ENCODE data around the gene MRRF.

MRRF gene

DNA sequence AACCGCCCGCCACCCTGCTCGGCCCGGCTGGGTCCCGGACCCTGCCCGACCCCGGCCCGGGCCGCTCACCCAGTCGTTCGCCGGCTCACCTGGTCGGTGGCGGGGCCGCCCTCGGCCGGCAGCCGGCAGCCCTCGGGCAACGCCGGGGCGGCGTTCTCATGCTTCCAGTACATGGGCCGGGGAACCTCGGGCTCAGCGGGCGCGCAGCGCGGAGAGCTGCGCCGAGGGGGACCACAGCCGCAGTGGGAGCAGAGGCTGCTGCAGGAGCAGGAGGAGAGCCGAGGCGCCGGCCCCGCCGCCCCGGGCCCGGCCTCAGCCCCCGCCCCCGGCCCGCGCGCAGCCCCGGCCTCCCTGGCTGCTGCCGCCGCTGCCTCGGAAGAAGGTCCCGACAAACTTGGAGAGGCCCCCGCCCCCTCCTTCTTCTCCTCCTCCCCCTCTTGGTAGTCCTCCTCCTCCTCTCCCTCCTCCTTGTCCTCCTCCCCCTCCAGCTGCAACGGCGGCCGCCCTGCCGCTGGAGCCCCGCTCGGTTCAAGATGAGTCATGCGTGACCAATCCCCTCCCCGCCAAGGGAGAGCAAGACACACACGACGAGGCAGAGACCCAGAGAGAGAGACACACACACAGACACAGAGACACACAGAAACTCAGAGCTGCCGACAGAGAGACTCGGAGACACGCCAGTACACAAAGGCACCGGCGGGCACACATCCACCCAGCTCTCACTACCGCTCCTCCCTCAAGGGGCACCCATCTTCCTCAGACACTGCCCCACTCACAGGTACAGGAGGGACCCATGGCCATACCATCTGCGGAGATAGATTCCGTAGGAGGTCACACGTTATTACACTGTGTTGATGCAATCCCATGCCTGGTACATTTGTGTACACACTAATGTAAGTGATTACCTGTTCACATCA lies 35.9 kb upstream of the MRRF start, which contains the start of gene LHX6:
LHX6 (minus strand) TSS at position 390 of the 917 bp plus-strand sequence; CDS start at position 173, 217 bp downstream.
- no peak for DNase-seq

DNA sequence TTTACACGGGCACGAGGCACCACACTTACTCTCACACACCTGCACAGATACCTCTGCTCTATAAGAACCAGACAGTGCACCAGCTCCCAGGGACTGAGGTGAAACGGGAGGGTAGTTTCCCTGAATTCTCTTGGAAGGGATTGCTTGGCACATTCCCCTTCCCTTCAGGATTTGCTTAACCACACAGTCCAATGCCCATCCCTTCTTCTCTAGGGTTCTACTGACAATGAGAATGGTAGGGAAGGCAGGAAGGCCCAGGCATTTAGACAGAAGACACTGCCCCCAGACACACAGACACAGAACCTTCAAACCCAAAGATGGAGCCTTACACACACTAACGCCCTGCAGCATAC lies 35.2 kb upstream of the MRRF start:
- no peak for DNase-seq

DNA sequence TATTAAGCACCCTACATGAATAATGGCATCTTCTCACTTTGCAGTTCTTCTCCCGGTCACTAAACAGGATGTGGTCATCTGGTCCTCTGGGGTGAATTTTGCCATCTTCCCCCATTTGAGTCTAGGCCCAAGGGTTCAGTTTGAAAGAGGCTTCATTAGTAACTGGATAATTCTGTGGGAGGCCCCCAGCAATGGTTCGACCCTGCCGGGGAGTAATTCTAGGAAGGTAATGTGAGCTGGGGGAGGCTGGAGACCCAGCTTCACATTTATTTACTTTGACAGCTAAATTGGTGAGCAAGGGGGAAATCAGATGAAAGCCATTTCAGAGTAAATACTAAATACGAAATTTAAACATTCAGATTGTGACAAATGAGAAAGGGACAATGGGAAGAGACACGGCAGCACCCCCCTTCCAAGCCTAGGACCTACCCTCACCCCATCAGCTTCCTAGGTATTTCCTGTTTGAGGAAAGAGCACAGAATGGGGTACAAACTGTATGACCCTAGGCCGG lies 31.8 kb upstream of the MRRF start:
- DNase-seq, result no peak

DNA sequence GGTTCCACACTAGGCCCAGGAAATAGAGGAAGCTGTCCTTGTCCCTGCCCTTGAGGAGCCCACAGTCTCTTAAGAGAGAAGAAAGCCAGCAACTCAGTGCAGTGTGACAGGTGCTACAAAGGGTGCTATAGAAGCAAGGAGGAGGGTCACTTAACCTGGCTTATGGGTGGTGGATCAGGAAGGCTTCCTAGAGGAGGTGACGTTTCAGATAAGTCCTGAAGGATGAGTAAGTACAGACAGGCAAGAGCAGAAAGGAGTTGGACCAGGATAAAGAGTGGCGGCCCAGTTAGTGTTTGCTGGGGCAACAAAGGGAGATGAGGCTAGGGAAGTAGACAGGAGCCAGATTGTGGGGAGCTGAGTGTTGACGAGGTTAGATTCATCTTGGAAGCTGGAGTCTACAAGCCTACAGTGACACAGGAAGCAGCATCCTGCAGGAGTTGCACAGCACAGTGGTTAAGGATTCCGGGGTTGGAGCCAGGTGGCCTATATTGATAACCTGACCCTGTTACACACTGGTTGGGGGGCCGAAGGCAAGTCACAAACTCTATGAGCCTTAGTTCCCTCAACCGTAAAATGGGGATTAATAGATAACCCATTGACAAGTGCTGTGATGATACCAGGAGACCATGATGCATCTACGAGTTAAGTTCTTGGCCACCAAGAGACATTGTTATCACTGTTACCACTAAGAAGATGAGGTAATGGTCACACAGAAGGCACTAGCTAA lies 30.5 kb upstream of the MRRF start:
- no peak for DNase-seq

DNA sequence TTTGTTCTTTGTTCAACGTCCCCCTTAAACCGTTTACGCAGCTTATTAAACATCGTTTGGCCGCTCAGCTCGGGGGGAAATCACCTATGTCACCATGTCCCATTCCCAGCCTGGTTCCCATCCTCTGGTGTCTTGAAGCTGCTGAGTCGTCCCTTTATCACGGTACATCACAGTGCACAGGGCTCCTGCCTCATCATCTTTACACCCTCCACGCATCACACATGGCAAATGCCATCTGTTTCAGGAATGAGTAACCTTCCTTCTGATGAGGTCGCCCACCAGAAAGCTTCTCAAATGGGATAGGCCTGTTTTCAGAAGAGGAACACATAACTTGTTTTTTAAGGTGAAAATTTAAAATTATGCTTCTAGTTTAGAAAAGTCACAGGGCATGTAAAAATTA lies 28.0 kb upstream of the MRRF start:
- no peak for DNase-seq

DNA sequence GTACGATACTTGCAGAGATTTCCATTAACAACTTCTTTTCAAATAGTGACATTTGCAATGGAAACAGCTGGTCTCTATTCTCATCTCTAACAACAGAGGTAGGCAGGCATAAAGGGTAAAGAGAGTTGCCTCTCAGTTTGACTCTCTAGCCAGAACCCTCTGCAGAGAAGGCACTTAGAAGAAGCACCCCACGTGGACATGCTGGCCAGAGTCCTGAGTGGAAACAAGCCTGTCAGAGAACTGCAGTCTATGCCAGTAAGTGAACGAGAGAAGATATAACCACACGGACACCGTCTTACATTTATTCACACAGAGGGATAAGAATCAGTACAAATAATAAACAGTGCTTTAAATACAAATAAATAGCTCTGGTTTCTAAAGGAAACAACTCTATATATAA lies 25.0 kb upstream of the MRRF start:
- DNase-seq, result no peak

DNA sequence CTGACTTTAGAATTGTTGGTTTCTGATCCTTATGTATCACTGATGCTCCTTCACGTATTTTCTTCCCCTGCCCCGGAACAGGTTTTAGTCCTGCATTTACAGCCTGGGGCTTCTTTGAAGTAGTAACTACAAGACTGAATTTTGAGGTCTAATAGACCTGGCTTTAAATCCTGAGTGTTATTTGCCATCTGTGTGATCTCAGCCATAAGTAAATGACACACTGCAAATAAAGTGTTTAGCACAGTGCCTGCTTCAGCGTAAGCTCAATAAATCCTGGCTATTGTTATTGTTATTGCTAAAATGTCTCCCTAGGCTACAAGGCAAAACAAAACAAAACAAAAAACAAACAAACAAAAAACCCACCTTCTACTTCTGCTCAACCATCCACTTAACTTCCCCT lies 20.3 kb upstream of the MRRF start:
- no peak for DNase-seq

DNA sequence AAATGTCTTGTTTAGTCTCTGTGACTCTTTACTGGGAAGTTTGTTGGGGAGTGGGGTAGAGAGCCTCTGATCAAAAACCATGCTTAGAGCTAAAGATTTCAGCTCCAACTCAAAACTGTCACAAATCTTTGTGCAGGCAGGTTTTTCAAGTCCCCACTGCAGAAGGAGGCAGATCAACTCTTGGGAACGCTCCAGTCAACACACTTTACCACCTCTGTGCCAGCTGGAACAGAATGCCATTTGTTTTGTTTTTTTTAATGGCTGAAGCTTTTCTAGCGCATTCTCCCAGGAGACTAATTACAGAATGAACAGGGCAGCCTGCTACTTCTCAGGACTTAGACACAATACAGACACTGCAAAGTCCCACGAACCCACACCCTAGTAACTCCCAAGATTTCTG lies 18.0 kb upstream of the MRRF start:
- no peak for DNase-seq

DNA sequence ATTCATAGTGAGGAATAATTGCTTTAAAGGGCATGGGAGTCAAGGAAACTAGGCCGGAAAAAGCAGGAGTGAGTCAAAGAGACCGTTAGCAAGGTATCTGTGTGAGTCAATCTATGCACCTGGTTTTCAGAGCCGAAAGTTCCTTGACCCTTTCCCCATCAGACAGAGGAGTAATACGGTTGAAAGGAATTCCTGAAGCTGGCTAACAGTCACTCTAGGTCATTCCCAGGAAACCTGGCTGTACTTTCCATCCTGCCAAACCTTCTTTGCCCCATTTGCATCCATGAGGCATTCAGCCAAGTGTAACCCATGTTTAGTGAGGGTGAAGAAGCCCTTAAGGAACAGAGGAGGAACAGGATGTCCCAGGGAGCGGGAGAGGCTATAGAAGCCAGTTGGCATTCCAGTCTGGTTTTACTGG lies 16.2 kb upstream of the MRRF start:
- no peak for DNase-seq

DNA sequence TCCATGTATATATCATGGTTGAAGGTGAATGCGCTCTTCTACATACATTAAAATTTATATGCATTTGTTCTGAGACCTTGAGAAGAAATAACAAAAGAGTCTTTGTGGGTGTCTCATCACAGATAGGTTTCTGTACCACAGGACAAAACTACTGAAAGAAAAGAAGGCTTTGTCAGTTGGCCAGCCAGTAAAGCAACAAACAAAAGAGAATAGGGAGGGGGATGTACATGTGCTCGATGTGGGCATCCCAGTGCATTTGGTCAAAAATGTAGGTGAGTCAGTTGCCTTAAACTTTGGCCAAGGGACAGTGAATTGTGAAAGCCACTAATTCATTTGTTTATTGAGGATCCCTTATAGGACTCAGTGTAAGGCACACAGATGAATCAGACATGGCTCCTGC lies 13.3 kb upstream of the MRRF start:
- DNase-seq, result no peak

DNA sequence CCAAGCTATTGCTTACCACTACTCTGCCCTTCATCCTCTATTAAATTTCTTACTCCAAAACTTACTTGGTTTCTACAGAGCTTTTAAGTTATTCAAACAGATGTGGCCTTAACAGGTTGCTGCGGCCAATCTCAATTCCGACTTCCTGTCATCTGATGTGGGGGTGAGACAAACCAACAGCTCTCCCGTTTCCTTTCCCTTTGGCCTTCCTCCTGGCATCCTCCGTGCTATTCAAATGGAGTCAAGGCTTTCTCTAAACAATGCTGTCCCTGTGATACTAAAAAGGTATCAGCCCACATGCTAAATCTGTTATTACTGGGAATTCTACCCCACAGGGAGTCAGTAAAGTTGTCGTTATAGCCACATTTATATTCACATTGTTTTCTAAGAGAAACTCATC lies 11.9 kb upstream of the MRRF start:
- DNase-seq, result no peak

DNA sequence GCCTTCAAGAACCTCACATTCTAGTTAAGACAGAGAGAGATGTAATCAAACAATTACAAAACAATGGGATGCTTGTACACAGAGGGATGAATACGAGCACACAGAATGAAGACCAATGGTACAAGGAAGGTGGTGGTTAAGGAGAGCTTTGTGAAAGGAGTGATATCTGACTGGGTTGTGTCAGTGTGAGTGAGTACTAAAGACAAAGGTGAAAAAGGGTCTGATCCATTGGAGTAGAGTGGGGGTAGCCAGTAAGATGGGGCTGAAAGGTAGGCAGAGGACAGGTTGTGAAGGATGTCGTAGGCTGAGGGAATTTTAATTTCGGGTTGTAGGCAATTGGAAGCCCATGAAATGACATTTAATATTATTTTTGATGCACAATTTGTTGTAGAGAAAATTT lies 9.9 kb upstream of the MRRF start:
- no peak for DNase-seq

DNA sequence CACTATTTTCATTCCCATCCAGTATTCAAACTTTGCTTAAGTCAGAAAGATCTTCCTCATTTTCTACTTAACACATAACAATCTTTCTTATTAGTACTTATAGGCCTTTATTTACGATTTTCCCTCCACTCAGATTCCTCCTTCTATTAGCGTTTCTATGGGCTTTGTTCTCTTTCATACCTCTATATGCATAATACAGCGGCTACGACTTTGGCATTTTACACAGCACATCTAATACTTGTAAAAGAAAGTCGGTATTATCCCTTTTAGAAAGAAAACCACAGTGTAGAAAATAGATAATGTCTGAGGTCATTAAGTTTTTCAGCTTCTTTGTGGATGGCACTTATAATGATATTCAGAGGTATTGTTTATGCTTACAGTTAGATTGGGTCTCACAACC lies 8.5 kb upstream of the MRRF start:
- DNase-seq, result no peak

DNA sequence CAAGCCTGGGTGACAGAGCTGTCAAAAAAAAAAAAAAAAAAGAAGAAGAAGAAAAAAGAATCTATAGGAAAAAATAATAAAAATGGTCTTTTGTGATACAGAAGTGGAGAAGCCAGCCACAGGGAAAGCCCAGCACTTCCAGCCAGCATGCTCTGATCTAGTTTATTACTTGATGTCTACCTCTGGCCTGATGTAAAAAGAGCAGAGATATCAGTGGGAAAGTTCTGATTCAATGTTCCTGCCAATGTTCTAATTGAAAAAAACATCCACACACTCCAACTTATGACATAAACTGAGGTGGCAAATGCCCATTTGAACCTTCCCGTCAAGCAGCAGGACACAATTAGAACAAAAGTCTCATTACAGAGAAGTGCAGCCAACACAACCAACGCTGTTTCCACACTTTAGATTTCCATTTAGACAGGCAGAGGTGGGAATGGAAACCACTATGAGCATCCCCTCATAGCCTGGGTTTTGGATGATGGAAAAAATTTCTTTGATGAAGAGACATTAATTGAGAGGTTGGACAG lies 5.7 kb upstream of the MRRF start:
- DNase-seq, result no peak

DNA sequence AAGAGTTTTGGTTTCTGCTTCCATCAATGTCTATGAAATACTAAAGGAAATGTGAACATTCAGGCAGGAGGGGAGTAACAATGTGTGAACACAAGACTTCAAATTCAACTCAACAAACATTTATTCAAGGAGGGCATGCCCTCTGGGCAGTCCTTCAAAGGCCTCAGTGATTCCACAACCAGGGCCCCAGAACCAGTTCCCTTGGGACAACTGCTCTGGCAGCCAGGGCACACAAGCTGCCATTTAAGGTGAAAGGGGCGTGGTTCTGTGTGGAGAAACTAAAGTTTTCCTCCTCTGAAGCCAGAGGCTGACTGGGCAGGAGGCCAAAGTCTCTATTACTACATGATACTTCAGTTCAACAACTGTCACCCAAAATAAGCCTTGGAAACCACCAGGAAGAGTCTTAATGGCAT lies 3.2 kb upstream of the MRRF start:
- no peak for DNase-seq

DNA sequence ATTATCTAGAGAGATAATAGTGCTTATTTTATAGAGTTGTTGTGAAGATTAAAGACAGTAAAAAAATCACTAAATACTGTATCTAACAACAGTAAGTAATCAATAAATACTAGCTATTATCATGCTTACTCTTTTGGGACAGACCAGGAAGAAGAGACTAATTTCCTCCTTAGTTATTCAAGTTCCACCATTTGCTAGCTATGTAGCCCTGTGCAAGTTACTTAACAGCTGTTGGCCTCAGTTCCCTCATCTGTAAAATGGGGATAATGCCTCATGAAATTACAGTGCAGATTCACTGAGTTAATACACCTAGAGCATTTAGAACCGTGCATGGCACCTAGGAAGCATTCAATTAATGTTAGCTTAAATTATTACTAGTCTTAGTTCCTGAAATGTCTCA lies 2.6 kb upstream of the MRRF start:
- DNase-seq, result no peak

DNA sequence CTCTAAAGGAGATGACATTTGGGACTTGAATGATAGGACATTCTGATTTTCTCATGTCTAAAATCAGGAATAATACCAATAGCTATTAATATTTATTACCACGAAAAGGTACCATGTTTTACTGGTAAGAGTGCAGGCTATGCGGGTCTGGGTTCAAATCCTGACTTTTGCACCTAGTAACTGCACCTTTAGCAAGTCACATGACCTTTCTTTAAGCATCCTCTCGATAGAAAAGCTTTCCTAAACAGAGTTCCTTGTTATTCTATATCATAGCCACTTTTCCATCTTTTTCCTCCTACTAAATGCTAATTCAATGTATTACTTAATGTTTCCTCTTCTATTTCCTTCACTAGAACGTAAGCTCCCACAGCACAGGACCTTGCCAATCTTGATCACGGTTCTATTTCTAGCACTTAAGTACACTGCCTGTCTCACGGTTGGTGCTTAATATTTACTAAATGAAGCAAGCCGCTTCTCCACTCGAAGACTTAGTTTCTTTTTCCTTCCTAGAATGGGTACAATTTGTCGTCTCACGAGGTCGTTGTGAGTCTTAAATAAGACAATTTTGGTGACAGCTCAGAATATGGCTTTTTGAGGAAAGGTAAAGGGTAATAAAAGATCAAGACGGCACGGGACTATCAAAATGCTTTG lies 858 bp upstream of the MRRF start:
- DNase-seq, result no peak

DNA sequence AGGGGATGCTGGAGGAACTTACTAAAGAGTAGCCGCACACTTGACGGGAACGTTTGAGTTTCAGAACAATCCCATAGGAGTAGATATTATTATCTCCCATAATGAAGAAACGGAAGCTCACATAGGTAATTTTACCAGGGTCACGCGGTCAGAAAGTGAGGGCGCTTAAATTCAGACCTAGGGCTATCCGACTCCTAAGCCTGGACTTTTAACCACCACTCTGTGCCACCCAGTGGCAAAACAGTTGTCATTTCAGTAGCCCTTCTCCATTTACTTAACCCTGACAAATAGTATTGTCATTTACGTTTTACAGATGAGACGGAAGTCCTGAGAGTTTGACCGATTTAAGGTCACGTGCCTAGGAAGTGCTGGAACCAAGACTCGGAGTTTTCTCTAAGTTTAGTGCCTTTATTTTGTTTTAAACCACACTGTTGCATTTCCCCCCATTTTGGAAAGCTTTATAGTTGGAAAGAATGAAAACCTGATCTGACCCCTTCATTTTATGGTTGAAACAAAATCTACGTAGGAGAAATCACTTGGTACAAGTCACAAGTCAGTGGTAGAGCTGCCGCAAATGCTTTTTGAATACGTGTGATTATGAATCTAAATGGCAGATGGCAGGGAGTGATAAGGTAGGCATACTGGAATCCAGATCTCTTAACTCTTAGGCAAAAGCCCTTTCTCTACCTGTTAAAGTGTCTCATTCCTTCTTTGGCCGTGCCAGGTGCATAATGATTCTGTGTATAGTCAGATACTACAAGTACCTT lies 650 bp downstream of the MRRF start:
- DNase-seq, result no peak

DNA sequence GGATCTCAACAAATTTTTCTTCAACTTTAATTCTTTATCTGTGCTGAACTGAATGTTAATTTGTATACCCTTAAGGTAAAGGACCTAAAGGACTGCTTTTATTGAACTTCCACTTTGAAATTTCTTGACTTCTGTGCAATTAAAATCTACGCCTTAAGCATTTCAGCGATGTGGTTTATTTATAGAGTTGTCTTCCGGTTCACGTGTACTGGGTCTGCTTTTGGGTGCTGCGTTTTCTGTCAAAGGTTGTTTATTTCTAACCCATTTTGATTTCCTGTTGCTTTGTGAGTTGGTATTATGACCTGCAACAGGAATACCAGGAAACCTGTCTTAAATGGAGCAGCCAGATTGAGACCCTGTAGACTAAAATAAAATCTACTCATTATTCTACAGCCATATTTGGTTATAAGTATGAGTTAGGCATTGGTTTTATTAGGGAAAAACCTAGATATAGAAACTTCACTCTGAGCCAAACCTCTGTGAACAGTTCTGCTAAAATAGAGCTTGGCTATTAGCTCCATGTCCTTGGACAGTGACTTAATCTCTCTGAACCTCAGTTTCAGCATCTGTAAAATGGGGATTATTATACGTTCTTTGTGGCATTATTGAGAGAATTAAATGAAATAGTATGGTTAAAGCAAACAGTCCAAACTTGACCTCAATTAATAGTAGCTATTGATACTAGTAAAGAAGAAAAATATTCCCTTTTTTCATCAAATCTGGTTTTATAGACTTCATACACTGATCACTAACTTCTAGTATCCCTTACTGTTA lies 3.5 kb downstream of the MRRF start:
- no peak for DNase-seq

DNA sequence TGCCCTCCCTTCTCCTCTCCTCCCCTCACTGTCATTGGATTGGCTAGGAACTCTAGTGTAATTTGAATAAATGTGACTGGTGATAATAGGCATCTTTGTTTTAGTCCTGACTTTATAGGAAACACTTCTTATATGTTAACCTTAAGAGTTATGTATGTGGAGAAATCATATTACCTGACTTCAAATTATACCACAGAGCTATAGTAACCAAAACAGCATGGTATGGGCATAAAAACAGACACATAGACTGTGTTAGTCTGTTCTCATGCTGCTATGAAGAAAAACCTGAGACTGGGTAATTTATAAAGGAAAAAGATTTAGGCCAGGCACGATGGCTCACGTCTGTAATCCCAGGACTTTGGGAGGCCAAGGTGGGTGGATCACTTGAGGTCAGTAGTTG lies 9.4 kb downstream of the MRRF start:
- no peak for DNase-seq

DNA sequence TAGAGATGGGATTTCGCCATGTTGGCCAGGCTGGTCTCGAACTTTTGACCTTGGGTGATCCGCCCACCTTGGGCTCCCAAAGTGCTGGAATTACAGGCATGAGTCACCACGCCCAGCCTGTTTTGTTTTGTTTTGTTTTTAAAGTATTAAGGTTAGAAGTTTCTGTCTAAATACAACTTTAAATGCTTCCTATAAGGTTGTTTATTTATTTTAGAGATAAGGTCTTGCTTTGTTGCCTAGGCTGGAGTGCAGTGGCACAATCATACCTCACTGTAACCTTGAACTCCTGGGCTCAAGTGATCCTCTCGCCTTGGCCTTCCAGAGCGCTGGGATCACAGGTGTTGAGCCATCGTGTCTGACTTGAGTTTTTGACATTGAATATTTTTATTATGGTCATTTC lies 11.4 kb downstream of the MRRF start:
- no peak for DNase-seq

Measured in activated CD8-positive, alpha-beta memory T cell treated with anti-CD3 and anti-CD28 coated beads, Interleukin-2, amount 50 U/mL, for 48 hours (primary cell).